Mesendoderm (in vitro differentiated cells): ENCODE results near the gene ADAM15.

Experiments
- DNase-seq: peaks from one replicate; pipeline ENCODE4 v3.0.0; 2013
- H2AK5ac ChIP-seq: 2 replicates; pipeline ENCODE4 v1.6.1; 2013; ENCODE audit warnings: low read length, inconsistent platforms
- H2BK120ac ChIP-seq: 2 replicates; pipeline ENCODE4 v1.6.1; 2013; ENCODE audit warnings: low read depth, mild to moderate bottlenecking, low read length, moderate library complexity, mixed read lengths
- H2BK15ac ChIP-seq: replicated peaks from 2 replicates; pipeline ENCODE4 v1.6.1; 2013; ENCODE audit warnings: low read depth, mild to moderate bottlenecking, moderate library complexity
- H2BK5ac ChIP-seq: 2 replicates; pipeline ENCODE4 v1.6.1; 2013; ENCODE audit warnings: low read length, inconsistent platforms
- H3K18ac ChIP-seq: 2 replicates; pipeline ENCODE4 v1.6.1; 2013; ENCODE audit warnings: mild to moderate bottlenecking, low read length, mixed read lengths
- H3K23ac ChIP-seq: one replicate; pipeline ENCODE4 v1.6.1; 2013; ENCODE audit warnings: low read length
- H3K27ac ChIP-seq: 2 replicates; pipeline ENCODE4 v1.5.1; 2013; ENCODE audit warnings: low read depth, mild to moderate bottlenecking, inconsistent platforms, low read length, moderate library complexity
- H3K27me3 ChIP-seq: 2 replicates; pipeline ENCODE4 v1.6.1; 2013; ENCODE audit warnings: low read length, control low read depth, mild to moderate bottlenecking, inconsistent platforms; ENCODE audit not compliant: insufficient read depth, poor library complexity
- H3K36me3 ChIP-seq: 2 replicates; pipeline ENCODE4 v1.6.1; 2013; ENCODE audit warnings: low read length, inconsistent platforms; ENCODE audit not compliant: control insufficient read depth, insufficient read depth
- H3K4ac ChIP-seq: one replicate; pipeline ENCODE4 v1.6.1; 2013; ENCODE audit warnings: low read depth, mild to moderate bottlenecking, low read length, moderate library complexity
- H3K4me1 ChIP-seq: 2 replicates; pipeline ENCODE4 v1.6.1; 2013; ENCODE audit warnings: low read depth, low read length, inconsistent platforms; ENCODE audit not compliant: control insufficient read depth
- H3K4me2 ChIP-seq: 2 replicates; pipeline ENCODE4 v1.6.1; 2013; ENCODE audit warnings: low read length
- H3K4me3 ChIP-seq: 2 replicates; pipeline ENCODE4 v1.5.1; 2013; ENCODE audit warnings: mild to moderate bottlenecking, low read length
- H3K56ac ChIP-seq: one replicate; pipeline ENCODE4 v1.6.1; 2013; ENCODE audit warnings: low read length
- H3K79me1 ChIP-seq: 2 replicates; pipeline ENCODE4 v1.6.1; 2013; ENCODE audit warnings: low read length, inconsistent platforms
- H3K79me2 ChIP-seq: 2 replicates; pipeline ENCODE4 v1.6.1; 2013; ENCODE audit warnings: mild to moderate bottlenecking, low read length; ENCODE audit not compliant: control insufficient read depth, insufficient read depth
- H3K9ac ChIP-seq: 2 replicates; pipeline ENCODE4 v1.6.1; 2013; ENCODE audit warnings: low read length, inconsistent platforms
- H4K5ac ChIP-seq: one replicate; pipeline ENCODE4 v1.6.1; 2013; ENCODE audit warnings: low read length
- H4K8ac ChIP-seq: one replicate; pipeline ENCODE4 v1.6.1; 2013; ENCODE audit warnings: low read depth, mild to moderate bottlenecking, control low read depth, low read length, moderate library complexity
- WGBS: extraction: QIAGEN DNeasy Blood & Tissue Kit; methylation state at CpG from one replicate; pipeline ENCODE4 v1.1.7; 2013; ENCODE audit warnings: low lambda C conversion rate, missing lambda C conversion rate; ENCODE audit not compliant: insufficient coverage; ENCODE audit errors: extremely low coverage; 5-methylcytosine and 5-hydroxymethylcytosine counted together

Gene ADAM15

GRCh38 chr1:155049651-155050559 lies 1.2 kb upstream of the ADAM15 start:
- H2BK120ac ChIP-seq: no peak overlapping the region
- no peak for DNase-seq
- peak overlapping the region; percentile 58 for H3K56ac ChIP-seq
- H3K79me1 ChIP-seq: no peaks in the 10 kb centered on the region
- no peaks in the 10 kb centered on the region for H3K36me3 ChIP-seq
- H3K23ac ChIP-seq: no peak overlapping the region
- H3K18ac ChIP-seq: no peak overlapping the region
- peak overlapping the region; percentile 28 for H2AK5ac ChIP-seq
- no peaks in the 10 kb centered on the region for H3K27me3 ChIP-seq
- H2BK15ac ChIP-seq: no peak overlapping the region
- H3K4me2 ChIP-seq: peak overlapping the region; percentile 5
- no peak overlapping the region for H3K4me3 ChIP-seq
- WGBS: no CpG with 5 or more reads among the region's 10 CpGs
- H3K4me1 ChIP-seq: peaks cover 6% of the 10 kb centered on the region
- H4K8ac ChIP-seq: no peak overlapping the region
- H3K4ac ChIP-seq: no peak overlapping the region
- H3K27ac ChIP-seq: no peak overlapping the region
- peak overlapping the region; percentile 66 for H3K9ac ChIP-seq
- H4K5ac ChIP-seq: no peak overlapping the region
- no peaks in the 10 kb centered on the region for H3K79me2 ChIP-seq
- no peak overlapping the region for H2BK5ac ChIP-seq

- Histone ChIP-seq H3K27me3 (no peaks in the 10 kb centered on the region), H3K4me2 (peak overlapping the region; percentile 73), H3K4ac (no peak overlapping the region), H3K27ac (no peak overlapping the region), H3K79me2 (no peaks in the 10 kb centered on the region), H3K4me1 (peaks cover 6% of the 10 kb centered on the region), H3K36me3 (no peaks in the 10 kb centered on the region), H3K23ac (no peak overlapping the region), H2BK15ac (no peak overlapping the region), H3K4me3 (peak overlapping the region; percentile 37), H4K5ac (no peak overlapping the region), H3K18ac (peak overlapping the region; percentile 12), H3K79me1 (no peaks in the 10 kb centered on the region), H3K9ac (peak overlapping the region; percentile 76), H4K8ac (no peak overlapping the region), H3K56ac (peak overlapping the region; percentile 57), H2AK5ac (no peak overlapping the region), H2BK120ac (no peak overlapping the region), H2BK5ac (no peak overlapping the region)
- DNase-seq: no peak
- WGBS: no CpG with 5 or more reads among the region's 31 CpGs
Observed at GRCh38 chr1:155051342-155051776, 243 bp downstream of the ADAM15 start.

DNA sequence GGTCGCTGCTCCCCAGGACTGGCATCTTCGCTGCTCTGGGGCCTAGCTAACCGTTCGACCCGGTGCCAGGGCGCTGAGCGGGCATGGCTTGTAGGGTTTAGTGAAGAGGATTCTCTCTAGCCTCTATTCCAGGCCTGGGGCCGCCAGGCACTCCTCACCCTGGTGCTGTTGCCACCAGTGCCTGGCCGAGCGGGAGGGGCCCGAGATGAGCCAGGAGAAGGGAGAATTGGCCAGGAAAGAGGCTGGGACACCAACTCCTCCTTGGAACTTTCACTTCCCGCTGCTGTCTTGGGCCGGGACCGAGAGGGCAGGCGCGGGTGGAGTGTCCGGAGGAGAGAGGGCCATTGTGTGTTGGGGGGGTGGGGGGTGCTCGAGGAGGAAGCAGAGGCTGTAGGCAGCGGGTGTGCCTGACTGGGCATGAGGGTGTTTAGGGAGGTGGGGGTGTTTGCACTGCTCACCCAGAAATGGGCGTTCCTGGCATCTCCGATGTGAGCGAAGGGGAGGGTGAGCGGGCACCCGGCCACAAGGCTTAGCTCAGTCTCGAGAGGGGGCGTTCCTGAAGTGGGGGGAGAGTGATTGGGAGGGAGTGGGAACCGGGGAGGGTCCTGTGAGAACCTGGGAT lies 772 bp downstream of the ADAM15 start:
- no peak overlapping the region for H3K4ac ChIP-seq
- no peak overlapping the region for H3K27ac ChIP-seq
- H2BK120ac ChIP-seq: no peak overlapping the region
- no peaks in the 10 kb centered on the region for H3K79me1 ChIP-seq
- H2AK5ac ChIP-seq: no peak overlapping the region
- H3K36me3 ChIP-seq: no peaks in the 10 kb centered on the region
- H3K4me2 ChIP-seq: peak overlapping the region; percentile 73
- H3K4me1 ChIP-seq: peaks cover 6% of the 10 kb centered on the region
- H3K27me3 ChIP-seq: no peaks in the 10 kb centered on the region
- H2BK15ac ChIP-seq: no peak overlapping the region
- peak overlapping the region; percentile 76 for H3K9ac ChIP-seq
- H3K56ac ChIP-seq: peak overlapping the region; percentile 57
- no peak overlapping the region for H2BK5ac ChIP-seq
- H3K23ac ChIP-seq: no peak overlapping the region
- no peak overlapping the region for H4K8ac ChIP-seq
- H3K79me2 ChIP-seq: no peaks in the 10 kb centered on the region
- no peak for DNase-seq
- no CpG with 5 or more reads among the region's 27 CpGs for WGBS
- no peak overlapping the region for H3K4me3 ChIP-seq
- H4K5ac ChIP-seq: no peak overlapping the region
- no peak overlapping the region for H3K18ac ChIP-seq

- Histone ChIP-seq H3K4ac (no peak overlapping the region), H2BK15ac (no peak overlapping the region), H3K79me1 (no peaks in the 10 kb centered on the region), H3K23ac (no peak overlapping the region), H3K4me1 (peaks cover 6% of the 10 kb centered on the region), H3K56ac (no peak overlapping the region), H4K8ac (no peak overlapping the region), H3K36me3 (no peaks in the 10 kb centered on the region), H3K27me3 (no peaks in the 10 kb centered on the region), H3K9ac (no peak overlapping the region), H3K4me3 (no peak overlapping the region), H2AK5ac (no peak overlapping the region), H2BK120ac (no peak overlapping the region), H3K27ac (no peak overlapping the region), H4K5ac (no peak overlapping the region), H3K4me2 (no peak overlapping the region), H3K79me2 (no peaks in the 10 kb centered on the region), H2BK5ac (no peak overlapping the region), H3K18ac (no peak overlapping the region)
- WGBS: no CpG with 5 or more reads among the region's 12 CpGs
- no peak for DNase-seq
Observed at GRCh38 chr1:155052439-155053395, 1.6 kb downstream of the ADAM15 start.

- H3K23ac ChIP-seq: no peak overlapping the region
- H4K8ac ChIP-seq: no peak overlapping the region
- H3K27ac ChIP-seq: no peak overlapping the region
- H3K4ac ChIP-seq: no peak overlapping the region
- peaks cover 6% of the 10 kb centered on the region for H3K4me1 ChIP-seq
- no peak overlapping the region for H3K9ac ChIP-seq
- no peak overlapping the region for H2BK5ac ChIP-seq
- no peak overlapping the region for H2BK120ac ChIP-seq
- H3K56ac ChIP-seq: no peak overlapping the region
- no CpG with 5 or more reads among the region's 7 CpGs for WGBS
- H3K18ac ChIP-seq: no peak overlapping the region
- no peak overlapping the region for H2BK15ac ChIP-seq
- no peak for DNase-seq
- H3K27me3 ChIP-seq: no peaks in the 10 kb centered on the region
- H3K4me2 ChIP-seq: no peak overlapping the region
- H3K36me3 ChIP-seq: no peaks in the 10 kb centered on the region
- H2AK5ac ChIP-seq: no peak overlapping the region
- H3K4me3 ChIP-seq: no peak overlapping the region
- no peak overlapping the region for H4K5ac ChIP-seq
- no peaks in the 10 kb centered on the region for H3K79me1 ChIP-seq
- H3K79me2 ChIP-seq: no peaks in the 10 kb centered on the region
Observed at GRCh38 chr1:155053531-155054105, 2.5 kb downstream of the ADAM15 start.
